ENCODE results near the gene LOXL3. TPM values are rescaled to one million over a fixed set of nuclear protein-coding genes. Genes with fewer than 3 reads are reported as not detected.

The LOXL3 gene
- total RNA-seq, 2 experiments from 2014 or later = 0.21 to 0.98 TPM

- ChIA-PET POLR2A (interaction anchor here (0.6 to 2.6 kb wide), 9 partner anchors 20 to 66 kb away, joined by 3 to 14 read pairs (median 4); partner anchors contain the start of genes CCDC142, MRPL53 and TTC31), CTCF (ENCODE audit: unreplicated experiment) (interaction anchor here (3.6 kb wide), 1 partner anchor 47 kb away, joined by 18 read pairs; the partner anchor contains the start of genes CCDC142 and TTC31)
- H3K4me1 ChIP-seq (ENCODE audit: insufficient read depth, low read length, poor library complexity, severe bottlenecking) = peaks cover 33% of the 10 kb centered on the region
- peak within 1 kb of the TSS; percentile 98 for H3K4me3 ChIP-seq (ENCODE audit: low read depth, low read length, poor library complexity, severe bottlenecking)
- peaks cover 37% of the 10 kb centered on the region for H3K79me2 ChIP-seq (ENCODE audit: insufficient read depth, low read depth, low read length)
- peak; percentile 99 for DNase-seq (ENCODE audit: low spot score)
- BruUV-seq (replicated peaks) = no TSS peak
- no peaks in the 10 kb centered on the region for H3K9me3 ChIP-seq (ENCODE audit: low read length)
- peaks cover 70% of the 10 kb centered on the region for H3K36me3 ChIP-seq (ENCODE audit: insufficient read depth, low read length)
- peak within 1 kb of the TSS; percentile 95 for H3K4me2 ChIP-seq (ENCODE audit: low read length)
- peak within 1 kb of the TSS; percentile 77 for H2AFZ ChIP-seq (ENCODE audit: low read length)
- peak within 1 kb of the TSS; percentile 67 for H3K27ac ChIP-seq (ENCODE audit: low read depth, low read length, poor library complexity, severe bottlenecking)
- no peaks in the 10 kb centered on the region for H3K9me2 ChIP-seq (ENCODE audit: insufficient read depth, low read length)
- H4K20me1 ChIP-seq (ENCODE audit: insufficient read depth, low read length) = peaks cover 5% of the 10 kb centered on the region; the same call in 1 of the 2 replicates
- TF ChIP-seq, protein P1, sequence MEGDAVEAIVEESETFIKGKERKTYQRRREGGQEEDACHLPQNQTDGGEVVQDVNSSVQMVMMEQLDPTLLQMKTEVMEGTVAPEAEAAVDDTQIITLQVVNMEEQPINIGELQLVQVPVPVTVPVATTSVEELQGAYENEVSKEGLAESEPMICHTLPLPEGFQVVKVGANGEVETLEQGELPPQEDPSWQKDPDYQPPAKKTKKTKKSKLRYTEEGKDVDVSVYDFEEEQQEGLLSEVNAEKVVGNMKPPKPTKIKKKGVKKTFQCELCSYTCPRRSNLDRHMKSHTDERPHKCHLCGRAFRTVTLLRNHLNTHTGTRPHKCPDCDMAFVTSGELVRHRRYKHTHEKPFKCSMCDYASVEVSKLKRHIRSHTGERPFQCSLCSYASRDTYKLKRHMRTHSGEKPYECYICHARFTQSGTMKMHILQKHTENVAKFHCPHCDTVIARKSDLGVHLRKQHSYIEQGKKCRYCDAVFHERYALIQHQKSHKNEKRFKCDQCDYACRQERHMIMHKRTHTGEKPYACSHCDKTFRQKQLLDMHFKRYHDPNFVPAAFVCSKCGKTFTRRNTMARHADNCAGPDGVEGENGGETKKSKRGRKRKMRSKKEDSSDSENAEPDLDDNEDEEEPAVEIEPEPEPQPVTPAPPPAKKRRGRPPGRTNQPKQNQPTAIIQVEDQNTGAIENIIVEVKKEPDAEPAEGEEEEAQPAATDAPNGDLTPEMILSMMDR (conservative IDR thresholded peaks at IDR 0.05; ENCODE audit: low read length) = no peak
- no peak for TF ChIP-seq EZH2phosphoT487 (IDR thresholded peaks at IDR 0.05; ENCODE audit: borderline replicate concordance, low read depth, low read length)
- intact Hi-C loops (cut with micrococcal nuclease; ENCODE audit: unreplicated experiment) = loop anchor here (1.0 kb wide), 5 partner anchors 22 to 108 kb away; partner anchors contain the start of genes C2orf81, PCGF1, TTC31 and WDR54
These were observed 24.1 kb downstream of the LOXL3 start, which contains the start of the genes AUP1 and HTRA2 for GRCh38 chr2:74529357-74530238. Gene AUP1 (minus strand): TSS chr2:74529706. CDS start chr2:74529629, 77 bp downstream. Gene HTRA2 (plus strand): TSS chr2:74529933. CDS start chr2:74530007, 74 bp downstream.

GRCh38 chr2:74528600-74529356, 25.0 kb downstream of the LOXL3 start:
- Histone ChIP-seq H3K36me3 (ENCODE audit: insufficient read depth, low read length) (peaks cover 70% of the 10 kb centered on the region), H4K20me1 (ENCODE audit: insufficient read depth, low read length) (peaks cover 5% of the 10 kb centered on the region; the same call in 1 of the 2 replicates), H3K9me2 (ENCODE audit: insufficient read depth, low read length) (no peaks in the 10 kb centered on the region), H3K79me2 (ENCODE audit: insufficient read depth, low read depth, low read length) (peaks cover 37% of the 10 kb centered on the region), H3K27ac (ENCODE audit: low read depth, low read length, poor library complexity, severe bottlenecking) (peak overlapping the region; percentile 67), H3K4me3 (ENCODE audit: low read depth, low read length, poor library complexity, severe bottlenecking) (peak overlapping the region; percentile 98), H3K4me1 (ENCODE audit: insufficient read depth, low read length, poor library complexity, severe bottlenecking) (peaks cover 33% of the 10 kb centered on the region), H3K4me2 (ENCODE audit: low read length) (peak overlapping the region; percentile 95), H2AFZ (ENCODE audit: low read length) (peak overlapping the region; percentile 65; the same call in 1 of the 2 replicates), H3K9me3 (ENCODE audit: low read length) (no peaks in the 10 kb centered on the region)
- intact Hi-C loops (cut with micrococcal nuclease; ENCODE audit: unreplicated experiment) = loop anchor here (1.0 kb wide), 4 partner anchors 21 to 107 kb away; partner anchors contain the start of genes C2orf81, PCGF1, TTC31 and WDR54
- ChIA-PET CTCF (ENCODE audit: unreplicated experiment) (interaction anchor here (3.6 kb wide), 1 partner anchor 47 kb away, joined by 18 read pairs; the partner anchor contains the start of genes CCDC142 and TTC31), POLR2A (interaction anchor here (0.6 to 2.6 kb wide), 4 partner anchors 19 to 56 kb away, joined by 3 to 14 read pairs (median 4); partner anchors contain the start of gene MRPL53)
- peak; percentile 45 for DNase-seq (ENCODE audit: low spot score)
- no TSS peak for BruUV-seq (replicated peaks)
- no peak for TF ChIP-seq EZH2phosphoT487 (IDR thresholded peaks at IDR 0.05; ENCODE audit: borderline replicate concordance, low read depth, low read length)
- TF ChIP-seq, protein P1 (conservative IDR thresholded peaks at IDR 0.05; ENCODE audit: low read length) = peak; percentile 56
